Measurements from ENCODE around the gene ACOT7. TPM values are rescaled to one million over a fixed set of nuclear protein-coding genes. Genes with fewer than 3 reads are reported as not detected.

ACOT7 gene
- total and polyA plus RNA-seq, 2 of the 13 experiments (the other 11 are each of a cell fraction or from before 2014, with no cell fraction given): 33.0 to 55.8 TPM

- peaks cover 7% of the 10 kb centered on the region for H3K4me1 ChIP-seq (ENCODE audit: insufficient read depth, low read length)
- no peak overlapping the region for H3K27ac ChIP-seq (ENCODE audit: extremely low read length, insufficient read depth, low read length)
- no peaks in the 10 kb centered on the region for H4K20me1 ChIP-seq (ENCODE audit: insufficient read depth, low read length)
- no peaks in the 10 kb centered on the region for H3K9me3 ChIP-seq (ENCODE audit: low read length)
- ChIA-PET CTCF (ENCODE audit: low intra/inter-chr PET ratio, low total read pairs) (no interaction called here), POLR2A (no interaction called here)
- DNase-seq (ENCODE audit: low spot score): no peak
- no peak overlapping the region for H3K9ac ChIP-seq (ENCODE audit: insufficient read depth, low read depth, low read length)
- no peak overlapping the region for H3K4me3 ChIP-seq (replicated peaks in 1 of 3; ENCODE audit: insufficient read depth in 1 of 3, low read depth in 2 of 3, low read length in 3 of 3)
- peaks cover 2 to 4% of the 10 kb centered on the region in 2 experiments; a peak in 2 of 5 replicates for H3K36me3 ChIP-seq (replicated peaks in 1 of 2; ENCODE audit: control insufficient read depth in 1 of 2, insufficient read depth in 2 of 2, low read length in 2 of 2)
- H3K79me2 ChIP-seq (ENCODE audit: insufficient read depth, low read length): no peaks in the 10 kb centered on the region
- intact Hi-C loops (cut with micrococcal nuclease; ENCODE audit: unreplicated experiment): no loop called here
- FAIRE-seq: no peak
- H2AFZ ChIP-seq (ENCODE audit: low read length): no peak overlapping the region
- H3K4me2 ChIP-seq (ENCODE audit: low read depth, low read length): no peak overlapping the region
- in situ Hi-C loops (cut with HindIII; ENCODE audit: extremely low pct_ligation_motif_present, low pct_unique_long_range_greater_than_20kb): no loop called here
- no TSS peak for BruUV-seq (replicated peaks)
- WGBS (ENCODE audit: low lambda C conversion rate): 95% methylated on average over 29 of the region's 32 CpGs
- no peaks in the 10 kb centered on the region for H3K27me3 ChIP-seq (ENCODE audit: control insufficient read depth in 1 of 2, insufficient read depth in 2 of 2, low read length in 2 of 2)
- TF ChIP-seq RERE (CRISPR knock-in tag; IDR thresholded peaks at IDR 0.05; ENCODE audit: low read depth) (no peak), ESRRA (CRISPR knock-in tag; IDR thresholded peaks at IDR 0.05; ENCODE audit: low read depth) (no peak), ZNF687 (CRISPR knock-in tag; IDR thresholded peaks at IDR 0.05) (0 out of 2 replicates have a peak, but pooled peaks have one; percentile 10), KDM5B (CRISPR knock-in tag; IDR thresholded peaks at IDR 0.05; ENCODE audit: borderline replicate concordance) (no peak), TAF15 (IDR thresholded peaks at IDR 0.05; ENCODE audit: low read depth, low read length, poor library complexity, severe bottlenecking) (no peak), ZNF597 (CRISPR knock-in tag; IDR thresholded peaks at IDR 0.05) (no peak)
- peak; percentile 48; the same call in 2 of the 3 replicates for ATAC-seq
These were observed 93.1 kb downstream of the ACOT7 start for GRCh38 chr1:6300342-6301048.

All from HepG2 (cell line).